Liver (tissue), 9 donors: ENCODE results near the gene C4orf46. TPM values are rescaled to one million over a fixed set of nuclear protein-coding genes. Genes with fewer than 3 reads are reported as not detected.
"Not testable (repeated sequence)": the region's sequence is repeated elsewhere in the genome, so short reads cannot be mapped to it uniquely, and the experiment has no call there.

Experiments used
- DNase-seq: peaks from one replicate; pipeline ENCODE4 v3.0.0-alpha.2; 2017; ENCODE audit warnings: low spot score
- H3K27ac ChIP-seq, 2 donors: one replicate each; pipeline ENCODE4 v1.7.0; 2013; ENCODE audit warnings: inconsistent platforms in 2 of 2, low read length in 2 of 2, control low read depth in 1 of 2, low read depth in 1 of 2, mild to moderate bottlenecking in 1 of 2
- H3K27me3 ChIP-seq, 4 donors: one replicate each; pipeline versions ENCODE4 v1.6.1 to v1.7.0; 2013; ENCODE audit warnings: low read length in 3 of 4, inconsistent platforms in 1 of 4, mild to moderate bottlenecking in 1 of 4, moderate library complexity in 1 of 4; ENCODE audit not compliant: control insufficient read depth in 4 of 4, insufficient read depth in 4 of 4
- H3K36me3 ChIP-seq, 4 donors: one replicate each; pipeline versions ENCODE4 v1.6.1 to v1.7.0; 2013; ENCODE audit warnings: low read length in 3 of 4, mild to moderate bottlenecking in 3 of 4, low read depth in 1 of 4, moderate library complexity in 1 of 4; ENCODE audit not compliant: control insufficient read depth in 4 of 4, insufficient read depth in 3 of 4
- H3K4me1 ChIP-seq, 4 donors: one replicate each; pipeline versions ENCODE4 v1.6.1 to v1.7.0; 2013; ENCODE audit warnings: low read length in 3 of 4, mild to moderate bottlenecking in 3 of 4, moderate library complexity in 1 of 4; ENCODE audit not compliant: control insufficient read depth in 4 of 4, insufficient read depth in 4 of 4
- H3K4me3 ChIP-seq, 3 donors: one replicate each; pipeline versions ENCODE4 v1.6.1 to v1.7.0; 2013; ENCODE audit warnings: low read length in 3 of 3, control low read depth in 1 of 3, low read depth in 1 of 3, mild to moderate bottlenecking in 1 of 3
- H3K9ac ChIP-seq, 2 donors: one replicate each; pipeline ENCODE4 v1.7.0; 2013; ENCODE audit warnings: low read length in 2 of 2, mild to moderate bottlenecking in 2 of 2, moderate library complexity in 2 of 2, control low read depth in 1 of 2, low read depth in 1 of 2
- H3K9me3 ChIP-seq, 4 donors: one replicate each; pipeline versions ENCODE4 v1.6.1 to v1.7.0; 2013; ENCODE audit warnings: low read length in 3 of 4; ENCODE audit not compliant: control insufficient read depth in 4 of 4
- CTCF ChIP-seq: fragments of 150-350 bp; IDR thresholded peaks from 2 replicates; pipeline ENCODE4 v1.5.1; 2017; ENCODE audit warnings: improper control_type of control experiment, low read depth, low read length; ENCODE audit not compliant: missing input control
- EGR1 ChIP-seq, 2 donors: IDR thresholded peaks; 2 replicates each; pipeline ENCODE4 v1.6.1; 2016 to 2018; ENCODE audit warnings: antibody characterized with exemption in 2 of 2, low read depth in 2 of 2
- FOXA2 ChIP-seq: IDR thresholded peaks from 2 replicates; pipeline ENCODE4 v1.6.1; 2016; ENCODE audit warnings: antibody characterized with exemption
- GABPA ChIP-seq, 2 donors: IDR thresholded peaks in 1 of 2; conservative IDR thresholded peaks in 1 of 2; 2 replicates each; pipeline ENCODE4 v1.6.1; 2016; ENCODE audit warnings: antibody characterized with exemption in 2 of 2, mild to moderate bottlenecking in 1 of 2, moderate library complexity in 1 of 2
- HNF4A ChIP-seq, 2 donors: conservative IDR thresholded peaks; 2 replicates each; pipeline ENCODE4 v1.6.1; 2016; ENCODE audit warnings: antibody characterized with exemption in 2 of 2, mild to moderate bottlenecking in 2 of 2
- HNF4G ChIP-seq: IDR thresholded peaks from 2 replicates; pipeline ENCODE4 v1.6.1; 2016; ENCODE audit warnings: antibody characterized with exemption
- JUND ChIP-seq, 2 donors: IDR thresholded peaks; 2 replicates each; pipeline ENCODE4 v1.6.1; 2016; ENCODE audit warnings: antibody characterized with exemption in 2 of 2
- NR2F2 ChIP-seq: IDR thresholded peaks from 2 replicates; pipeline ENCODE4 v1.6.1; 2016; ENCODE audit warnings: antibody characterized with exemption
- RAD21 ChIP-seq, 2 donors: IDR thresholded peaks; 2 replicates each; pipeline ENCODE4 v1.6.1; 2016; ENCODE audit warnings: antibody characterized with exemption in 2 of 2, mild to moderate bottlenecking in 2 of 2
- RXRA ChIP-seq, 2 donors: IDR thresholded peaks; 2 replicates each; pipeline ENCODE4 v1.6.1; 2017 to 2018; ENCODE audit warnings: antibody characterized with exemption in 2 of 2, mild to moderate bottlenecking in 1 of 2
- SP1 ChIP-seq: IDR thresholded peaks from 2 replicates; pipeline ENCODE4 v1.6.1; 2018; ENCODE audit warnings: antibody characterized with exemption, mild to moderate bottlenecking
- TAF1 ChIP-seq: conservative IDR thresholded peaks from 2 replicates; pipeline ENCODE4 v1.6.1; 2016; ENCODE audit warnings: antibody characterized with exemption, mild to moderate bottlenecking
- YY1 ChIP-seq: IDR thresholded peaks from 2 replicates; pipeline ENCODE4 v1.6.1; 2016; ENCODE audit warnings: antibody characterized with exemption, mild to moderate bottlenecking
- ZBTB33 ChIP-seq: IDR thresholded peaks from 2 replicates; pipeline ENCODE4 v1.6.1; 2016; ENCODE audit warnings: antibody characterized with exemption
- WGBS: extraction: QIAGEN DNeasy Blood & Tissue Kit; methylation state at CpG from one replicate; pipeline ENCODE4 v1.1.7; 2013; 5-methylcytosine and 5-hydroxymethylcytosine counted together
- polyA plus RNA-seq, 2 donors: library from polyadenylated mRNA; stranded (reverse) in 1 of 2; unstranded in 1 of 2; fragments of 200-250 nt in 1 of 2; fragments of >200 nt in 1 of 2; fragmentation: Nextera tagmentation in 1 of 2; extraction: Ambion mirVana in 1 of 2; gene quantifications; one replicate each; pipeline versions ENCODE4 v1.2.1 to v1.2.3, GENCODE V29; 2013 to 2015
- total RNA-seq, 2 donors: library from RNA; depleted of rRNA; stranded (reverse); fragments of >200 nt; gene quantifications; one replicate each; pipeline ENCODE4 v1.2.3, GENCODE V29; 2014
- TF ChIP-seq, protein P1 (sequence below): IDR thresholded peaks from 2 replicates; pipeline ENCODE4 v1.6.1; 2016; ENCODE audit warnings: antibody characterized with exemption, mild to moderate bottlenecking
- TF ChIP-seq, protein P2 (sequence below): IDR thresholded peaks from 2 replicates; pipeline ENCODE4 v1.6.1; 2016; ENCODE audit warnings: antibody characterized with exemption
- donor health status: healthy.
- donor health status: healthy.
- donor health status: healthy.
- donor health status: healthy.
- donor health status: healthy.

Gene C4orf46
- total and polyA plus RNA-seq, 4 donors = 0.40 to 6.7 (median 1.3) TPM

DNA sequence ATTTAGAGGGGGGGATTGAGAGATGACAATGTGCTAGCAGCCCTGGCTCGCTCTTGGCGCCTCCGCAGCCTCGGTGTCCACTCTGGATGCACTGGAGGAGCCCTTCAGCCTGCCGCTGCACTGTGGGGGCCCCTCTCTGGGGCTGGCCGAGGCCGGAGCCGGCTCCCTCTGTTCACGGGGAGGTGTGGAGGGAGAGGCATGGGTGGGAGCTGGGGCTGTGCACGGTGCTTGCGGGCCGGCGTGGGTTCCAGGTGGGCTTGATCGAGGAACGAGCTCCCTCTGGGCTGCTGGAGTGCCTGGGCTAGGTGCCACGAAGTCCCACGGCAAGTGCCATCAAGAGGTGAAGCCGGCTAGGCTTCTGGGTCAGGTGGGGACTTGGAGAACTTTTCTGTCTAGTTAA lies 6.9 kb downstream of the C4orf46 start:
- 98% methylated on average over 18 of the region's 18 CpGs for WGBS
- no peak overlapping the region for H3K9ac ChIP-seq
- H3K27me3 ChIP-seq = no peaks in the 10 kb centered on the region
- no peaks in the 10 kb centered on the region for H3K36me3 ChIP-seq
- DNase-seq = no peak
- no peaks in the 10 kb centered on the region for H3K9me3 ChIP-seq
- no peak overlapping the region for H3K27ac ChIP-seq
- TF ChIP-seq RXRA (IDR thresholded peaks at IDR 0.05) = no peak
- no peak for TF ChIP-seq FOXA2
- no peak for TF ChIP-seq NR2F2
- TF ChIP-seq YY1 = no peak
- TF ChIP-seq SP1 = no peak
- TF ChIP-seq ZBTB33 = no peak
- no peak for TF ChIP-seq HNF4A (conservative IDR thresholded peaks at IDR 0.05)
- no peak for TF ChIP-seq HNF4G
- TF ChIP-seq EGR1 (IDR thresholded peaks at IDR 0.05; ENCODE audit: low read depth in 2 of 2) = no peak
- no peak for TF ChIP-seq CTCF
- no peak for TF ChIP-seq RAD21 (IDR thresholded peaks at IDR 0.05)
- no peak for TF ChIP-seq JUND (IDR thresholded peaks at IDR 0.05)
- TF ChIP-seq TAF1 = no peak
- TF ChIP-seq, protein P1, sequence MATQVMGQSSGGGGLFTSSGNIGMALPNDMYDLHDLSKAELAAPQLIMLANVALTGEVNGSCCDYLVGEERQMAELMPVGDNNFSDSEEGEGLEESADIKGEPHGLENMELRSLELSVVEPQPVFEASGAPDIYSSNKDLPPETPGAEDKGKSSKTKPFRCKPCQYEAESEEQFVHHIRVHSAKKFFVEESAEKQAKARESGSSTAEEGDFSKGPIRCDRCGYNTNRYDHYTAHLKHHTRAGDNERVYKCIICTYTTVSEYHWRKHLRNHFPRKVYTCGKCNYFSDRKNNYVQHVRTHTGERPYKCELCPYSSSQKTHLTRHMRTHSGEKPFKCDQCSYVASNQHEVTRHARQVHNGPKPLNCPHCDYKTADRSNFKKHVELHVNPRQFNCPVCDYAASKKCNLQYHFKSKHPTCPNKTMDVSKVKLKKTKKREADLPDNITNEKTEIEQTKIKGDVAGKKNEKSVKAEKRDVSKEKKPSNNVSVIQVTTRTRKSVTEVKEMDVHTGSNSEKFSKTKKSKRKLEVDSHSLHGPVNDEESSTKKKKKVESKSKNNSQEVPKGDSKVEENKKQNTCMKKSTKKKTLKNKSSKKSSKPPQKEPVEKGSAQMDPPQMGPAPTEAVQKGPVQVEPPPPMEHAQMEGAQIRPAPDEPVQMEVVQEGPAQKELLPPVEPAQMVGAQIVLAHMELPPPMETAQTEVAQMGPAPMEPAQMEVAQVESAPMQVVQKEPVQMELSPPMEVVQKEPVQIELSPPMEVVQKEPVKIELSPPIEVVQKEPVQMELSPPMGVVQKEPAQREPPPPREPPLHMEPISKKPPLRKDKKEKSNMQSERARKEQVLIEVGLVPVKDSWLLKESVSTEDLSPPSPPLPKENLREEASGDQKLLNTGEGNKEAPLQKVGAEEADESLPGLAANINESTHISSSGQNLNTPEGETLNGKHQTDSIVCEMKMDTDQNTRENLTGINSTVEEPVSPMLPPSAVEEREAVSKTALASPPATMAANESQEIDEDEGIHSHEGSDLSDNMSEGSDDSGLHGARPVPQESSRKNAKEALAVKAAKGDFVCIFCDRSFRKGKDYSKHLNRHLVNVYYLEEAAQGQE = no peak
- TF ChIP-seq, protein P2, sequence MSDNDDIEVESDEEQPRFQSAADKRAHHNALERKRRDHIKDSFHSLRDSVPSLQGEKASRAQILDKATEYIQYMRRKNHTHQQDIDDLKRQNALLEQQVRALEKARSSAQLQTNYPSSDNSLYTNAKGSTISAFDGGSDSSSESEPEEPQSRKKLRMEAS = no peak
- no peak for TF ChIP-seq GABPA (IDR thresholded peaks at IDR 0.05 in 1 of 2, conservative IDR thresholded peaks at IDR 0.05 in 1 of 2)
- no peaks in the 10 kb centered on the region for H3K4me1 ChIP-seq
- H3K4me3 ChIP-seq = no peak overlapping the region

DNA sequence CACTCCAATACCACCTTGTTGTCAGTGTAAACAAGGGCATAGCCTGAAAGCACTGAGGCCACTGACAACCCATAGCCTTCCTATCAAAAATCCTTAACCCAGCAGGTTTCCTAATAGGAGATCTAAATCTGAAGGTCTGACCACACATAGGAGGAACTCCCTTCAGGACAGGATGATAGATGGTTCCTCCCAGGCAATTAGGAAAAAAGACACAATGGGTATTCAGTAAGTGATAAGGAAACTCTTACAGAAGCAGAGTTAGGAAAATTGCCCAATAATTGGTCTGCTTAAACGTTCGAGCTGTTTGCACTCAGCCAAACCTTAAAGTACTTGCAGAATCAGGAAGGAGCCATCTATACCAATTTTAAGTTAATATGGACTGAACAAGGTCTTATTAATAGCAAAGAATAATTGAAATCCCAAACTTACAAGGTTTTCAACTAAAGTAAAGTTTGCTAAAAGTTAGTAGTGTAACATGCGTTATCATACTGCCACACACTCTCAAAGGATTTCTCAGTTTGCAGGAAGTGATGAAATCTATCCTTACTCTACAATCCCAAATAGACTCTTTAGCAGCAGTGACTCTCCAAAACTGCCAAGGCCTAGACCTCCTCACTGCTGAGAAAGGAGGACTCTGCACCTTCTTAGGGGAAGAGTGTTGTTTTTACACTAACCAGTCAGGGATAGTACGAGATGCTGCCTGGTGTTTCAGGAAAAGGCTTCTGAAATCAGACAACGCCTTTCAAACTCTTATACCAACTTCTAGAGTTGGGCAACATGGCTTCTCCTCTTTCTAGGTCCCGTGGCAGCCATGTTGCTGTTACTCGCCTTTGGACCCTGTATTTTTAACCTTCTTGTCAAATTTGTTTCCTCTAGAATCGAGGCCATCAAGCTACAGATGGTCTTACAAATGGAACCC lies 7.7 kb downstream of the C4orf46 start:
- not testable (repeated sequence) for H3K27me3 ChIP-seq, H3K9me3 ChIP-seq, H3K9ac ChIP-seq, H3K36me3 ChIP-seq, H3K4me3 ChIP-seq, DNase-seq, H3K4me1 ChIP-seq, H3K27ac ChIP-seq
- 75% methylated on average over 8 of the region's 8 CpGs for WGBS

DNA sequence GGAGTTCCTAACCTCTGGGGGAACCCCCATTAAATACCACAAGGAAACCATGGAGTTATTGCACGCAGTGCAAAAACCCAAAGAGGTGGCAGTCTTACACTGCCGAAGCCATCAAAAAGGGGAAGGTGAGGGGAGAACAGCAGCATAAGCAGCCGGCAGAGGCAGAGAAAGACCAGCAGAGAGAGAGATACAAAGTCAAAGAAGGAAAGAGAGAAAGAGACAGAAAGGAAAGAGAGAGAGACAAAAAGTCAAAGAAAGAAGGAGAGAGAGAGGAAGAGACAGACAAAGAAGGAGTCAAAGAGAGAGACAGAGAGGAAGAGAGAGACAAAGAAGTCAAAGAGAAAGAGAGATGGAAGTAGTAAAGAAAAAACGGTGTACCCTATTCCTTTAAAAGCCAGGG lies 8.4 kb downstream of the C4orf46 start:
- not testable (repeated sequence) for H3K27ac ChIP-seq, DNase-seq, H3K4me1 ChIP-seq, H3K4me3 ChIP-seq, H3K9me3 ChIP-seq, H3K27me3 ChIP-seq, H3K9ac ChIP-seq, H3K36me3 ChIP-seq
- 58% methylated on average over 4 of the region's 4 CpGs for WGBS
